HCT116 (cell line): ENCODE data around the gene ATG5. TPM values are rescaled to one million over a fixed set of nuclear protein-coding genes. Genes with fewer than 3 reads are reported as not detected.

Experiments used
- ATAC-seq: fragments of 200-7000 bp; cut with Tn5 transposase; 2 replicates; pipeline ENCODE4 v1.9.1; 2020; ENCODE audit warnings: mild to moderate bottlenecking, moderate library complexity
- BruUV-seq: library from RNA; stranded (reverse); fragments of 400-500 nt; replicated peaks from 2 replicates; lab custom pipeline; 2021; lab: Mats Ljungman, UMichigan
- CTCF ChIA-PET: fragments of 300-600 bp; sonication (Branson Sonifier 250); formaldehyde crosslinking; loops from one replicate; lab custom pipeline; 2021; ENCODE audit warnings: antibody characterized with exemption; lab: Charles Lee
- POLR2A ChIA-PET: fragments of 300-600, 350-600 bp; sonication (Branson Sonifier 250); formaldehyde crosslinking; loops from one replicate; lab custom pipeline; 2021; ENCODE audit warnings: antibody characterized with exemption; lab: Charles Lee
- RAD21 ChIA-PET, 2 experiments: fragments of 300-600 bp; sonication (Branson Sonifier 250); formaldehyde crosslinking; loops; one replicate each; lab custom pipeline; 2023; ENCODE audit warnings: low total read pairs in 2 of 2; ENCODE audit not compliant: uncharacterized antibody in 2 of 2, unreplicated experiment in 2 of 2, low non-redundant PET in 1 of 2; lab: Charles Lee
- DNase-seq: peaks from one replicate; pipeline ENCODE4 v3.0.0-alpha.2; 2010; ENCODE audit warnings: low read depth, low spot score
- H2AFZ ChIP-seq: fragments of 200-600 bp; shearing (Covaris generic), sonication (generic); 2 replicates; pipeline ENCODE4 v1.6.1; 2017; ENCODE audit warnings: low read depth, mixed run types, mixed read lengths, antibody characterized with exemption, low read length; ENCODE audit not compliant: poor library complexity, severe bottlenecking
- H3K27ac ChIP-seq: 2 replicates; pipeline ENCODE4 v1.5.1; 2012; ENCODE audit warnings: low read depth, low read length
- H3K27me3 ChIP-seq: fragments of 200-600 bp; sonication (generic); 2 replicates; pipeline ENCODE4 v1.6.1; 2016; ENCODE audit warnings: mixed run types, low read length, mixed read lengths; ENCODE audit not compliant: insufficient read depth
- H3K36me3 ChIP-seq, 2 experiments: fragments of 200-500 bp in 1 of 2; fragments of 200-600 bp in 1 of 2; sonication (Bioruptor generic) in 1 of 2; sonication (generic) in 1 of 2; 2 replicates each; pipeline versions ENCODE4 v1.5.1 to v1.6.1; 2014 to 2016; ENCODE audit warnings: low read length in 2 of 2, inconsistent platforms in 1 of 2, mixed read lengths in 1 of 2, mixed run types in 1 of 2; ENCODE audit not compliant: insufficient read depth in 2 of 2, control insufficient read depth in 1 of 2
- H3K4me1 ChIP-seq, 2 experiments: fragments of 200-600 bp in 1 of 2; sonication (generic) in 1 of 2; 2 replicates each; pipeline versions ENCODE4 v1.5.1 to v1.6.1; 2012 to 2017; ENCODE audit warnings: low read length in 2 of 2, inconsistent platforms in 1 of 2, mild to moderate bottlenecking in 1 of 2, mixed read lengths in 1 of 2, mixed run types in 1 of 2, moderate library complexity in 1 of 2; ENCODE audit not compliant: insufficient read depth in 2 of 2, control insufficient read depth in 1 of 2
- H3K4me2 ChIP-seq: fragments of 200-600 bp; sonication (generic); 2 replicates; pipeline ENCODE4 v1.6.1; 2017; ENCODE audit warnings: mixed run types, low read length, mixed read lengths
- H3K4me3 ChIP-seq, 2 experiments: fragments of 200-600 bp in 1 of 2; sonication (generic) in 1 of 2; replicated peaks in 1 of 2; 2 replicates each; pipeline ENCODE4 v1.5.1; 2011 to 2016; ENCODE audit warnings: low read length in 2 of 2, control low read depth in 1 of 2, low read depth in 1 of 2, mild to moderate bottlenecking in 1 of 2, mixed read lengths in 1 of 2, mixed run types in 1 of 2
- H3K79me2 ChIP-seq: fragments of 200-600 bp; sonication (generic); 2 replicates; pipeline ENCODE4 v1.6.1; 2017; ENCODE audit warnings: mild to moderate bottlenecking, mixed run types, low read length, moderate library complexity, mixed read lengths; ENCODE audit not compliant: insufficient read depth
- H3K9ac ChIP-seq: fragments of 200-600 bp; sonication (generic); 2 replicates; pipeline ENCODE4 v1.6.1; 2016; ENCODE audit warnings: low read length, mixed read lengths
- H3K9me2 ChIP-seq: fragments of 200-600 bp; sonication (generic), shearing (Covaris generic); 2 replicates; pipeline ENCODE4 v1.6.1; 2017; ENCODE audit warnings: mixed run types, mild to moderate bottlenecking, moderate library complexity; ENCODE audit not compliant: insufficient read depth
- H3K9me3 ChIP-seq, 2 experiments: fragments of 200-500 bp in 1 of 2; fragments of 200-600 bp in 1 of 2; sonication (Bioruptor generic) in 1 of 2; sonication (generic) in 1 of 2; 2 replicates each; pipeline ENCODE4 v1.6.1; 2014 to 2017; ENCODE audit warnings: low read length in 2 of 2, mixed read lengths in 2 of 2, inconsistent platforms in 1 of 2, low read depth in 1 of 2, mild to moderate bottlenecking in 1 of 2, mixed run types in 1 of 2, moderate library complexity in 1 of 2; ENCODE audit not compliant: control insufficient read depth in 1 of 2, insufficient read depth in 1 of 2
- H4K20me1 ChIP-seq: fragments of 200-600 bp; sonication (generic), shearing (Covaris generic); 2 replicates; pipeline ENCODE4 v1.6.1; 2017; ENCODE audit warnings: mixed run types, mild to moderate bottlenecking, moderate library complexity; ENCODE audit not compliant: insufficient read depth
- EGR1 ChIP-seq: IDR thresholded peaks from 2 replicates; pipeline ENCODE4 v1.6.1; 2012; ENCODE audit warnings: low read depth
- EZH2 ChIP-seq: fragments of 200-600 bp; sonication (generic); IDR thresholded peaks from 2 replicates; pipeline ENCODE4 v1.6.1; 2017; ENCODE audit warnings: antibody characterized with exemption, mixed run types
- FOSL1 ChIP-seq: IDR thresholded peaks from 2 replicates; pipeline ENCODE4 v1.6.1; 2012; ENCODE audit warnings: low read depth
- JUND ChIP-seq: IDR thresholded peaks from 2 replicates; pipeline ENCODE4 v1.6.1; 2012
- POLR2AphosphoS5 ChIP-seq: IDR thresholded peaks from 2 replicates; pipeline ENCODE4 v1.6.1; 2011; ENCODE audit warnings: mild to moderate bottlenecking, low read depth, low read length, moderate library complexity
- SP1 ChIP-seq: IDR thresholded peaks from 2 replicates; pipeline ENCODE4 v1.6.1; 2012; ENCODE audit warnings: low read depth
- ZNF274 ChIP-seq: fragments of 200-500 bp; sonication (Bioruptor generic); IDR thresholded peaks from 2 replicates; pipeline ENCODE4 v1.6.1; 2014; ENCODE audit warnings: mild to moderate bottlenecking, low read depth, low read length, inconsistent platforms
- intact Hi-C: fragments of 100-400 bp; cut with micrococcal nuclease; formaldehyde crosslinking; loops from 2 replicates; pipeline ENCODE4 v1.10.0; 2022
- total RNA-seq: library from RNA; stranded (reverse); gene quantifications from one replicate; pipeline ENCODE4 v1.2.1, GENCODE V29; 2021; ENCODE audit not compliant: unreplicated experiment
- TF ChIP-seq, protein P1 (sequence below): IDR thresholded peaks from 2 replicates; pipeline ENCODE4 v1.6.1; 2012; ENCODE audit warnings: low read depth

ATG5 gene
- total RNA-seq, 1 experiment from 2014 or later: 39.6 TPM

GRCh38 chr6:106186172-106186571, 139.4 kb downstream of the ATG5 start:
- CTCF ChIA-PET: no interaction called here
- RAD21 ChIA-PET: no interaction called here
- Histone ChIP-seq H4K20me1 (0 out of 2 replicates have a peak, but pooled peaks cover 2% of the 10 kb centered on the region), H3K27me3 (no peaks in the 10 kb centered on the region), H3K4me2 (no peak overlapping the region), H3K4me3 (no peak overlapping the region), H3K79me2 (no peaks in the 10 kb centered on the region), H3K27ac (no peak overlapping the region), H3K9me3 (no peaks in the 10 kb centered on the region), H3K9me2 (no peaks in the 10 kb centered on the region), H3K36me3 (no peaks in the 10 kb centered on the region), H2AFZ (no peak overlapping the region), H3K4me1 (peaks cover 0 to 6% of the 10 kb centered on the region in 2 experiments; a peak in 1 of 4 replicates), H3K9ac (no peak overlapping the region)
- intact Hi-C loops: no loop called here
- TF ChIP-seq FOSL1: no peak
- TF ChIP-seq EGR1: no peak
- no peak for TF ChIP-seq EZH2
- TF ChIP-seq ZNF274: no peak
- no peak for TF ChIP-seq SP1
- TF ChIP-seq, protein P1, sequence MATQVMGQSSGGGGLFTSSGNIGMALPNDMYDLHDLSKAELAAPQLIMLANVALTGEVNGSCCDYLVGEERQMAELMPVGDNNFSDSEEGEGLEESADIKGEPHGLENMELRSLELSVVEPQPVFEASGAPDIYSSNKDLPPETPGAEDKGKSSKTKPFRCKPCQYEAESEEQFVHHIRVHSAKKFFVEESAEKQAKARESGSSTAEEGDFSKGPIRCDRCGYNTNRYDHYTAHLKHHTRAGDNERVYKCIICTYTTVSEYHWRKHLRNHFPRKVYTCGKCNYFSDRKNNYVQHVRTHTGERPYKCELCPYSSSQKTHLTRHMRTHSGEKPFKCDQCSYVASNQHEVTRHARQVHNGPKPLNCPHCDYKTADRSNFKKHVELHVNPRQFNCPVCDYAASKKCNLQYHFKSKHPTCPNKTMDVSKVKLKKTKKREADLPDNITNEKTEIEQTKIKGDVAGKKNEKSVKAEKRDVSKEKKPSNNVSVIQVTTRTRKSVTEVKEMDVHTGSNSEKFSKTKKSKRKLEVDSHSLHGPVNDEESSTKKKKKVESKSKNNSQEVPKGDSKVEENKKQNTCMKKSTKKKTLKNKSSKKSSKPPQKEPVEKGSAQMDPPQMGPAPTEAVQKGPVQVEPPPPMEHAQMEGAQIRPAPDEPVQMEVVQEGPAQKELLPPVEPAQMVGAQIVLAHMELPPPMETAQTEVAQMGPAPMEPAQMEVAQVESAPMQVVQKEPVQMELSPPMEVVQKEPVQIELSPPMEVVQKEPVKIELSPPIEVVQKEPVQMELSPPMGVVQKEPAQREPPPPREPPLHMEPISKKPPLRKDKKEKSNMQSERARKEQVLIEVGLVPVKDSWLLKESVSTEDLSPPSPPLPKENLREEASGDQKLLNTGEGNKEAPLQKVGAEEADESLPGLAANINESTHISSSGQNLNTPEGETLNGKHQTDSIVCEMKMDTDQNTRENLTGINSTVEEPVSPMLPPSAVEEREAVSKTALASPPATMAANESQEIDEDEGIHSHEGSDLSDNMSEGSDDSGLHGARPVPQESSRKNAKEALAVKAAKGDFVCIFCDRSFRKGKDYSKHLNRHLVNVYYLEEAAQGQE: no peak
- no peak for TF ChIP-seq POLR2AphosphoS5
- no peak for TF ChIP-seq JUND
- no TSS peak for BruUV-seq
- DNase-seq: no peak
- no peak for ATAC-seq
- POLR2A ChIA-PET: no interaction called here
